ENCODE measurements around the gene NID1.

Gene NID1

DNA sequence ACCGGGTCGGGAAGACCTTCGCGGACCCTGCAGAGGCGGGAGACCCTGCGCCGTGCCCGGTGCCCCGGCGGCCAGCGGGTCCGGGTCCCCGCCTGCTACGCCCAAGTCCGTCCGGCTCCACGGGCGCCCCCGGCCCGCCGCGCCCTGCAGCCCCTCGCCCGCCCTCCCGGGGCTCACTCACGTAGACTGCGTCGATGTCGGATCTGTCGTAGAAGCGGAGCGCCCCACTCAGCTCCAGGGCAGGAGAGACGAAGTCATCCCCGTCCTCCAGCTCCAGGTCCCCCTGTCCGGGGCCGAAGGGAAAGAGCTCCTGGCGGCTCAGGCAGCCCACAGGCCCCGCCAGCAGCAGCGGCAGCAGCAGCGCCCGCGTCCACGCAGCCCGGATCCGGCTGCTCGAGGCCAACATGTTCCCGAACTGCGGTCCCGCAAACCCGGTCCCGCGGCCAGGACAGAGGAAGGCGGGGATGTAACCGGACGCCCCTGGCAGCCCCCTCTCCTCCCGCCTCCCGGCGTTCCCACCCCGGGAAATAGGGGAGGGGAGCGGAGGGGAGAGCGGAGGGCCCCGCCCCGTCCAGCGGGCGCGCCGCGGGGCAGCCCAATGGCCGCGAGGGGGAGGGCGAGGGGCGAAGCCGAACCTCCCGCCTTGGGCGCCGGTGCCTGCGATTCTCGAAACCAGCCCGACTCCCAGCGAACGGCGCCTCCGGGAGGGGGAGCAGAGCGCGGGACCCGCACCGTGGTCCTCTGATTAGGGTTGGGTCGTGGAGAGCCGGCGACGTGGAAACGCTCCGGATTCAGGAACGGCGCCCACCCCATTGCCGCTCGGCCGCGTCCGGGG lies at the start of gene NID1:
TSS of gene NID1 (minus strand) at position 417 of the 835 bp plus-strand sequence. CDS start at position 406, 11 bp downstream.
- no peak for DNase-seq

GRCh38 chr1:236114076-236114747 lies 49.3 kb upstream of the NID1 start:
- DNase-seq: no peak

GRCh38 chr1:236113324-236114032 lies 48.6 kb upstream of the NID1 start:
- no peak for DNase-seq

- DNase-seq: no peak
Measured at GRCh38 chr1:236112332-236112627, 47.4 kb upstream of the NID1 start.

GRCh38 chr1:236111527-236112331 lies 46.8 kb upstream of the NID1 start:
- no peak for DNase-seq

- no peak for DNase-seq
Measured at GRCh38 chr1:236110137-236110536, 45.2 kb upstream of the NID1 start.

DNA sequence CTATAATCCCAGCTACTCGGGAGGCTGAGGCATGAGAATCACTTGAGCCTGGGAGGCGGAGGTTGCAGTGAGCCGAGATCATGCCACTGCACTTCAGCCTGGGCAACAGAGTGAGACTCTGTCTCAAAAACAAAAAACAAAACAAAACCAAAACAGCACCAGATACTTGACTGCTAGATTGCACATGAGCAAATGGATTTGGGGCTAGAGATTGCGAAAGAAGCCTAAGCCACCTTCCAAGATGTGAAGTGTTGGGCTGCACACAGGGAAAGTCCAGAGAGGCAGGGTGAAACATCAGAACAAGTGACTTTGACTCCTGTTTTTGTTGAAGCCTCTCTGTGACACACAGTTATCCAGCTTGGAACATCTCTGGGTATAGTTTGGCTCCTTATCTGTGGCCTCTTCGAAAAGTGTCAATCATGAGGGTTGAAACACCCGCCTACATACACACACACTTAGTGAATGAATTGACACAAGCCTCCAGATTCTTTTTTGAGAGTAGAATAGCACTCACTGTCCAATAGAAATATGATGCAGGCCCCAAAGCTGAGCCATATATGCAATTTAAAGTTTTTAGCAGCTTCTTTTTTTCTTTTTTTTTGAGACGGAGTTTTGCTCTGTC lies 43.2 kb upstream of the NID1 start:
- no peak for DNase-seq

GRCh38 chr1:236107121-236107907 lies 42.4 kb upstream of the NID1 start:
- DNase-seq: no peak

DNA sequence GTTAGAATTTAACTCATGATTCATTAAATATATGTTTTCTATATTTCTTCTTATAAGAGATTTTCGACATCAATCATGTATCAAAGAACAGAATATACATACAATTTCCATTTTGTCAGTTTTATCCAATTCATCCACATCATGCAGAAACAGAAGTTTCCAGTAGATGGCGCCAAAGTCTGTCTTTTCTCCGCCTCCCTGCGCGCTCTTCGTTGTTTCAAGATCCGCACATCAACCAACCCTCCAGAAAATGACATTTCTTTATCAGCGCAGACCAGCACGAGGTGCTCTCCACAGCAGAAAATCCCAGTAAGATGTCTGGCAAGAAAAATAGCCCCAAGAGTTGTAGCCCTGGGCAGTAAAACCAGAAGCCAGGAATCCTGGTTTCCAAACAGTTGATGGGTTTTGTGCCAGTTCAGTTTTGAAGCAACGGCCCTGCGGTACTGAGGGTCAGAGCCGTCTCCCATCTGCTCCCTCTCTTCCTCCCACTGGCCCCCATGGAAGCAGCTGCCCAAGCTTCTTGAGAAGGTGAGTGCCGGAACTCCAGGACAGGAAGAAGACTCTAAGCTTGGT lies 38.8 kb upstream of the NID1 start:
- DNase-seq: peak; percentile 36

DNA sequence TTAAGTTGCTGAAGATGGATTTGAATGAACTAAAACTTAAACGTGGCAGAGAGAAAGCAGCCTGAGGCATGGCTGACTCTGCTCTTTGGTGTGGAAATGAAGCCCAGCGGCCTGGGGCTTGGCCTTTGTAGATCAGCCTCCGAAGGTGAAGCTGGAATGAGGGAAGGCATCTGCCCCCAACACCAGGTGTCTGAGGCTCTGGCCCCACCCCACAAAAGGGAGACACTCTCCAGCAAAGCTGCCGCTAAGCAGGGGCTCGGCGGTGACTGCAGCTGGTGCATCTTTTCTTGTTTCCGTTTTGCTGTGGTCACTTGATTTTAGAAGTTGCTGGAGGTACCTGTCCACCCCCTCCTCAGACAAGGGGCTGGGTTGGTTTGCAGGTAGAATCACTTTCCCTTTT lies 38.2 kb upstream of the NID1 start:
- no peak for DNase-seq

DNA sequence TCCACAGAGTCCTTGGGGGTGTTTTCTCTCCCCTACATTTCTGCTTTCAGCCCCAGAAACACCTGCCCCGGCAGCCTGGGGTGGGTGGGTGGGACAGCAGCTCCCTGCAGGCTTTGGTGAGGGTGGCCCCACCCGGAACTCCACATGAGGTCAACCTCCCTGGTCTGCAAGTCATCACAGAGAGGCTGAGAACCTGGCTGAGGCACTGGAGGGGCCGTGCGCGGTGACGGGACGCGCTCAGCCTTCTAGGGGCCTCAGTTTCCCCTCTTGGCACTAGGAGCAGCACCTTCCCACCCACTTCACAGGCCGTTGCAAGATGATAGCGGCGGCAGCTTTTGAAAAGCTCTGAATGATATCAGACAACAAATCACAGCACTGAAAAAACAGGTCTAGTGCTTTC lies 37.7 kb upstream of the NID1 start:
- DNase-seq: no peak

- DNase-seq: no peak
Measured at GRCh38 chr1:236101233-236102200, 36.6 kb upstream of the NID1 start.

- DNase-seq: no peak
Measured at GRCh38 chr1:236100799-236101198, 35.9 kb upstream of the NID1 start.

DNA sequence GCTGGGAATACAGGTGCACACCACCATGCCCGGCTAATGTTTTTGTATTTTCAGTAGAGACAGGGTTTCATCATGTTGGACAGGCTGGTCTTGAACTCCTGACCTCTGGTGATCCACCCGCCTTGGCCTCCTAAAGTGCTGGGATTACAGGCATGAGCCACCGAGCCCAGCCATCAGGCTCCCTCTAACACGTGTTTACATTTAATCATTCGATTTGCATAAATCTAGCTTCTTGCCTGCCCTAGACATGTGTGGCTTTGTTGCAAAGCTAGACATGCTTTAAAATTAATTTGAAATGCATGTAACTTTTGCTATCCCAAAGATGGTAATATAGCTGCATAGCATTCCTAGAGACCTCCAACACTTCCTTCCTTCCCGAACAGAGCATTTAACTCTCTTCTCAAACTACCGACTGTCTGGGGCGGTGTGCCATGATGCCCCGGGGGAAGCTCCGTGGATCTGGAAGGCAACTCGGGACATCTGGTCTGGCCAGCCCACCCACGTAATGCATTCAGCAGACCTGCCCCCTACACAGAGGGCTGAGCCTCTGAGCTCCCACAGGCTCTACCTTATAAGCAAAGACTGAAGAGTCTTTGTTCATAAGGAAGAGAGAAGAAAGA lies 34.6 kb upstream of the NID1 start:
- no peak for DNase-seq

GRCh38 chr1:236098267-236098666 lies 33.4 kb upstream of the NID1 start:
- DNase-seq: no peak

DNA sequence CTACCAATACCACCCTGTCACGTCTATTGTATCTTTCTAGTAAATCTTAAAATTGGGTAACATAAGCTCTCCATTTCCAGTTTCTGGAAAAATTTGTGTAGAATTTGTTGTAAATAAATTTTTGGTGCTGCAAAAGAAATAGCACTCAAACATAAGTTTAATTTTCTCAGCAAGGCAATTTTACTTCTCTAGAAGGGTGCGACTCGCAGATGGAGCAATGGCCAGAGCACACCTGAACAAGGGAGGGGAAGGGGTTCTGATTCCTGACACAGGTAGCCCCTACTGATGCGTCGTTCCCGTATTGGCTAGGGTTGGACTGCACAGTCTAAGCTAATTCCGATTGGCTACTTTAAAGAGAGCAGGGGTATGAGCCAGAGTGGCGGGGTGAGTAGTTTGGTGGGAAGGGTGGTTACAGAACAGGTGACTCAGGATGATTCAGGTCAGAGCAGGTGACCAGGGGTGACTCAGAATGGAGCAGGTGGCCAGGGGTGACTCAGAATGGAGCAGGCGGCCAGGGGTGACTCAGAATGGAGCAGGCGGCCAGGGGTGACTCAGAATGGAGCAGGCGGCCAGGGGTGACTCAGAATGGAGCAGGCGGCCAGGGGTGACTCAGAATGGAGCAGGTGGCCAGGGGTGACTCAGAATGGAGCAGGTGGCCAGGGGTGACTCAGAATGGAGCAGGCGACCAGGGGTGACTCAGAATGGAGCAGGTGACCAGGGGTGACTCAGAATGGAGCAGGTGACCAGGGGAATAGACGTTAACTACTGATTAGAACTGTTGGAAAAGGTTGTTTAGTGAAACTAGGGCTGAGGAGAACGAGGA lies 32.0 kb upstream of the NID1 start:
- peak; percentile 80 for DNase-seq

DNA sequence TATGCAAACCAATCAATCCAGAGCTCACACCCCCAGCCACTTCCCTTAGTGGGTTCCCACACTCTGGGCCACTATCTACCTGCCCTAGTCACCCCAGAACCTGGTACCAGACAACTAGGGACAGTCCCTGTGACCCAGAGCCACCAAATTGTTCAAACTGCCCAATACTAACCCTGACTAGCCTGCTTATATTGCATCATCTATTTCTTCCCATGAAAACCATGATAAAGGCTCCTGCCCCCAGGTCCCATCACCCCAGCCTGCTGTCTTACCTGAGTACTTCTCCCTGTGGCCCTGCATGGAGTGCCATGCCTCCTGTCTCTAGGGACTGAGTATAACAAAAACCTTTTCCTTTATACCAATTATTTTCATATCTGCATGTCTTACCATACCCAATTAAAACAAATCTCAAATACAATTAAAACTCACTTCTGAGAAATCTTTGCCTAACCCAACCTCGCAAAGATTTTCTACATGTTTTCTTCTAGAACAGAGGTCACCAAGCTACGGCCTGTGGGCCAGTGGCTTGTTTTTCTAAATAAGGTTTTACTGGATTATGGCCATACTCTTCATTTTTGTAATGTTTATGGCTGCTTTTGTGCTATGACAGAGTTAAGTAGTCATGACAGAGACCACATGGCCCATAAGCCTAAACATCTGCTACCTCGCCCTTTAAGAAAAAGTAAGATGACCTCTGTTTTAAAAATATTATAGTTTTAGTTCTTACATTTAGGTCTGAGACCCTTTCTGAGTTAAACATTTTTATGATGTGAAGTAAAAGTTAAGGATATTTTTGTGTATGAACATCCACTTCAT lies 31.0 kb upstream of the NID1 start:
- DNase-seq: no peak

GRCh38 chr1:236092899-236093298 lies 28.0 kb upstream of the NID1 start:
- no peak for DNase-seq
